ENCODE data around the gene ARID3C.

Gene ARID3C

DNA sequence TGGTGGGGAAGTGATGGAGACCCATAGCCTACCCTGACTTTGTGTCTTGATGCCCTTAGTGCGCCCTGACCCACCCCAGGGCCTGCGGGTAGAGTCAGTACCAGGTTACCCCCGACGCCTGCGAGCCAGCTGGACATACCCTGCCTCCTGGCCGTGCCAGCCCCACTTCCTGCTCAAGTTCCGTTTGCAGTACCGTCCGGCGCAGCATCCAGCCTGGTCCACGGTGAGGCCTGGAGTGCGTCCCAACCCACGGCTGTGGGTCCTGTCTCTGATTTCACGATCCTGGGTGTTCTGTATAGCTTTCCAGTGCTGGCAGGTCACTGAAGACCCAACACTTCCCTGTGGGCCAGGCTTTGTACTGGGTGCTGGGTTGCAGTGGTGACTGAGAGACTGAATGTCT is 29.6 kb upstream of the ARID3C start:
- no peak for DNase-seq (ENCODE audit: low read depth)
- TF ChIP-seq CTCF (IDR thresholded peaks at IDR 0.05; ENCODE audit: insufficient read depth, low read depth, low read length, missing control alignments), result no peak
- H3K4me3 ChIP-seq (ENCODE audit: low read length), result no peak overlapping the region

DNA sequence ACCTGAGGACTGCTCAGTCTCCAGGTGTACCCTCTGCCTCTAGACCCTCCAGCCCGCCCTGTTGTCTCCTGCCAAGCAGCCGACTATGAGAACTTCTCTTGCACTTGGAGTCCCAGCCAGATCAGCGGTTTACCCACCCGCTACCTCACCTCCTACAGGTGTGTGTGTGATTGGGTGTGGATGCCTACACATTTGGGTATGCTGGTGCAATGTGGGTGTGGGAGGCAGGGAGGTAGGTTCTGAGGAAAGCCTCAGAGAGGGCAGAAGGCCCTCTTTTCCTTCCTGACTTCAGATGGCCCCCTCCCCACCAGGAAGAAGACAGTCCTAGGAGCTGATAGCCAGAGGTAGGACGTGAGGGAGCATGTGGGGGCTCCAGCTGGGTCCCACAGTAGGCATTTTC is 28.1 kb upstream of the ARID3C start:
- no peak for TF ChIP-seq CTCF (IDR thresholded peaks at IDR 0.05; ENCODE audit: insufficient read depth, low read depth, low read length, missing control alignments)
- DNase-seq (ENCODE audit: low read depth), result no peak
- H3K4me3 ChIP-seq (ENCODE audit: low read length), result no peak overlapping the region

GRCh38 chr9:34655394-34655793 is 26.5 kb upstream of the ARID3C start:
- TF ChIP-seq CTCF (IDR thresholded peaks at IDR 0.05; ENCODE audit: insufficient read depth, low read depth, low read length, missing control alignments), result no peak
- no peak for DNase-seq (ENCODE audit: low read depth)
- H3K4me3 ChIP-seq (ENCODE audit: low read length), result no peak overlapping the region

DNA sequence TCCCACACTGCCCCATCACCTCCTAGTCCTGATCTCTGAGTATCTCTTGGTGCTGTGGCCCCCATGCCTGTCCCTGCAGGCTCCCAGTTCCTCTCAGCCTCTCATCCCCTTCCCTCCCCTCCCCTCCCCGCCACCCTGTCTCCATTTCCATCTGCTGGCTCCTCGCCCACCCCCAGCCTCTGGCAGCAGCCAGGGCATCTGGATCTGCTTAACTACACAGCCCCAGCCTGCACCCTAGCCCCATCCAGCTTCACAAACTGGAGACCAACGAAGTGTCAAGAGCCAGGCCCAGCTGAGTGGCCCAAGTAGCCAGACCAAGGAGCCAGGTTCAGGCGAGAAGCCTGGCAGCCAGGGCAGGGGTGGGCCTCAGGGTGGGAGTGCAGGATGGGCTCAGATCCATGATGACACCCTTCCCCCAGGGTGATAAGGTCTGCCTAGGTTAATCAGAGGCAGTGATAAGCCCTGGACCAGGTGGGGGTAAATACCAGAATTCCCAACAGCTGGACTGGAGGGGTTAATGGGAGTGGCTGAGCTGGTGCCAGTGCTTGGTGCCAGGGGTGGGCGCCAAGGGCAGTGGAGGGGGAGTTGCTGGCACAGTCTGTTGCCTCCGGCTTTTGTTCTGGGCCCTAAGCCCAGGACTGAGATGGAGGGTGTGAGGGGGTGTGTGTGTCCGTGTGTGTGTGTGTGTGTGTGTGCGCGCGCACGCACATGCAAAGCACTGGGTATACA is 25.6 kb upstream of the ARID3C start:
- H3K4me3 ChIP-seq (ENCODE audit: low read length), result no peak overlapping the region
- DNase-seq (ENCODE audit: low read depth), result no peak
- TF ChIP-seq CTCF (IDR thresholded peaks at IDR 0.05; ENCODE audit: insufficient read depth, low read depth, low read length, missing control alignments), result no peak

DNA sequence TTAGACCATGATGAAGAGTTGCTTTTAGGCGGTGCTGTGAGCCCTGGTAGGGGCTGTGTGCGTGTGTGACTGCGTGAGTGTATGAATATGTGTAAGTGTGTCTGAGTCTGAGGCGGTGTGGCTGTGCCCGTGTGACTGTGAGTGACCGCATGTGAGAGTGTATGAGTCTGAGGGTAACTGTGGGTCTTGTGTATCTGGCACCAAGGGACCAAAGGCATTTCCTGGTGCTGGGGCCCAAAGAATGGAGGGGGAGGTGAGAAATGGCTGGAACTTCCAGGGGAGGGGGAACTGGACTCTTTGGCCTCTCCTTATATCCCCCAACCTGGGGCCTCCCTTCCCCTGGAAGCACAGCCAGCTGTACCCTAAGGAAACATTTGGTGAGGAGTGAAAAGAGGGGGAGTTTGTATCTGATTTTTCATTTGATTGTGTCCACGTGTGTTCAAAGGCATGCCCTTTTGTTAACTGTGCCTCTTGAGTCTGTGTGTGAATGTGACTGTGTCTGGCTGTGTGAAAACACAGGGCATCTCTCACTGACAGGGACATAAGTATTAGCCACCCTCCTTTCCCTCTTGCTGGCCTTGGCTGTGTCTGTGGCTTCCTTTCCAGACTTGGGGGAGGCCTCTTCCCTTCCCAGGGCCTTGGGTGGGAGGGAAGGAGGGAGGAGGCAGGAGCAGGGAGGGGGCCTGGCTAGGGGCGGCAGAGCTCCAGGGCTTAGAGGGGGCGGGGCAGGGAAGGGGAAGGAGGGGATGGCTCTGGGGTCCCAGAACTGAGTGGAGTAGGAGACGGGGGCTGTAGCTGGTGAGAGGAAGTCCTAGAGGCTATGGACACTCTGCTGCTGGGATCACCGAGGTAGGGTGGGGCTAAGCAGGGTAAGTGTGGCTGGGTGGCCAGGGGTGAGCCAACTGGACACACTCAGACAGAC is 24.5 kb upstream of the ARID3C start:
- DNase-seq (ENCODE audit: low read depth), result no peak
- TF ChIP-seq CTCF (IDR thresholded peaks at IDR 0.05; ENCODE audit: insufficient read depth, low read depth, low read length, missing control alignments), result no peak
- H3K4me3 ChIP-seq (ENCODE audit: low read length), result no peak overlapping the region

DNA sequence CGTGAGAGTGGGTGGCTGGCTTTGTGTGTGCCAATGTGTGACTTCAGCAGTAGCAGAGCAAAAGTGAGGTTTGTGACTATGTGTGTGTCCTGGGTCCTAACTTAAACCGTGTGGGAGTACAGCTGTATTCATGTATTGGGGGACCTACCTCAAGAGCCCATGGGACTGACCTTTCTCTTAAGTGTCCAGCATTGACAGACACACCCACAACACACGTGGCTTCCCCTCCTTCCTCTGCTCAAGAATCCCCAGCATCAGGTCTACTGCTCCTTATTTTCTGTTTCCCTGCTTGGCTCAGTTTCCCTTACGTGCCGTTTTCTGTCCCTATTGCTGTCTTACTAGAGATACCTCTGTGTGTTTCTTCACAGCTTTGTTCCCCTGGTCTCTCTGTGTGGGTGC is 23.7 kb upstream of the ARID3C start:
- no peak for DNase-seq (ENCODE audit: low read depth)
- TF ChIP-seq CTCF (IDR thresholded peaks at IDR 0.05; ENCODE audit: insufficient read depth, low read depth, low read length, missing control alignments), result no peak
- H3K4me3 ChIP-seq (ENCODE audit: low read length), result no peak overlapping the region

Measured in epithelial cell of esophagus (primary cell).